HG02973 (cell line): Measurements from ENCODE around the gene PCAT7.

ENCODE experiments used
- ATAC-seq: cut with Tn5 transposase; IDR thresholded peaks from one replicate; pipeline ENCODE4 v1.9.1; 2021; ENCODE audit warnings: moderate library complexity; ENCODE audit not compliant: unreplicated experiment

PCAT7 gene

DNA sequence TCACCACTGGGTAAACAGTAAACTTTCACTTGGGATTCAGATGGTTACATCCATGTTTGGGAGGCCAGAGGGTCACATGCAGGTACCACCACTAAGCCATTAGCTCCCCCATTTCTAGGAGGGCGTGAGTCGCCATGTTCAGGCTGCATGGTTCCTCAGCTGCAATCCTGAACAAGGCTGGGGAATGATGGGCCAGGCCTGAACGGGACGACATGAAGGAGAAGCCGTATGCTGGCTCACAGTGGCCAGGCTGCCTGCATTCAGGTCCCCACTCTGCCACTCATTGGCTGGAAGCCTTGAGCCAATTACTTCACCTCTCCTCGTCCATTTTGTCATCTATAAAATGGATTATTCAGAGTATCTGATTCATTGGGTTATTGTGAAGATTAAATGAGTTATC lies 47.8 kb downstream of the PCAT7 start:
- ATAC-seq: no peak

- ATAC-seq: no peak
These were observed 48.6 kb downstream of the PCAT7 start for GRCh38 chr9:94603259-94604160.

DNA sequence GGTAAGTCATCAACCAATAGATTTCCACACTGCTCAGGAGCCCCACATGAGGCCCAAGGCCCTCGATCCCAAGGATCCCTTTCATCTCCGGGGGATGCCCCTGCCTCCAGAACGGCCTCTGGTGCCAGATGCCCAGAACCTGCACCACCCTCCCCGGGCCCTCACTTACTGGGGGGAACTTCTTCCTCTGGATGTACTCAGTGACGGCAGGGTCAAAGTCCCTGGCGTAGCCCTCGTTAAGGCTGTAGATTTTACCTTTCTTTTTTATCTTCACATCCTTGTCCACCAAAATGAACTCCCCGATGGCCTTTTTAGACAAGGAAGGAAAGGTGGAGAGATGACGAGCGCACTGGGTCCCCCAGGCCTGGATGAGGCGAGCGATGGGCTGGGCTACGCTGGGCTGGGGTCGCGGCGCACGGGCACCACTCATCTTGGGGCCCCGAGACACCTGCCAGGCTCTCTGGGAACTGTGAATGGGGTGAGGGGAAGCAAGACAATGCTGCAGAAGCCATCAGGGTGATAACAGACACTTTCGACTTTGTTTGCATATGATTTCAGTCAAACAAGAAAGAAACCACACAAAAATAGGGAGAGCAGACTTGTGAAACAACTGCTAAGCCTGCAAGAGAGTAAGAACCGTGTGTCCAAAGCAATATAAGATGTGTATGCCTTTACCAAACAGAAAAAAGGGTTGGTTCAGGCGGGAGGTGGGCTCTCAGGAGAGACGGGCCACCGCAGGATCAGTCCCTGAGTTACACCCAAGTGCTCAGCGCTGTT lies 52.0 kb downstream of the PCAT7 start:
- no peak for ATAC-seq

GRCh38 chr9:94607423-94607691 lies 52.5 kb downstream of the PCAT7 start:
- no peak for ATAC-seq

DNA sequence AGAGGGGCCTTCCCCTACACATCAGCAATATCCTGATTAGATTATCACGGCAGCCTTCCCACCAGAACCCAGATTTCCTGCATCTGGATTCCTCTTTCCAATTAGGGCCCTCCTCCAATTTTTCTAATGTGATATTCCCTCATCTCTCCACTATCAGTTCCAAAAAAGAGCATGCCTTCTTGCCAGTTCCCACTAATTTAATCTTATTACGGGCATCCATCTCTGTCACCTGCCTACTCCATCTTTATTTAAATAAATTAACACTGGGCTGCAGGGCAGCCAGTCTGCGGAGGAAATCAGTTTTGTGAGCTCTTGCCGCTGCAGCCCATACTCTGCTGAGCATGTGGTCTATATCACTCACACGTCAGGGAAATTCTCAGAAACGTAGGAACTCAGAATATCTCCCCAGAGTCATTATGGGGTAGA lies 55.3 kb downstream of the PCAT7 start:
- no peak for ATAC-seq

GRCh38 chr9:94611638-94612068 lies 56.8 kb downstream of the PCAT7 start:
- no peak for ATAC-seq

DNA sequence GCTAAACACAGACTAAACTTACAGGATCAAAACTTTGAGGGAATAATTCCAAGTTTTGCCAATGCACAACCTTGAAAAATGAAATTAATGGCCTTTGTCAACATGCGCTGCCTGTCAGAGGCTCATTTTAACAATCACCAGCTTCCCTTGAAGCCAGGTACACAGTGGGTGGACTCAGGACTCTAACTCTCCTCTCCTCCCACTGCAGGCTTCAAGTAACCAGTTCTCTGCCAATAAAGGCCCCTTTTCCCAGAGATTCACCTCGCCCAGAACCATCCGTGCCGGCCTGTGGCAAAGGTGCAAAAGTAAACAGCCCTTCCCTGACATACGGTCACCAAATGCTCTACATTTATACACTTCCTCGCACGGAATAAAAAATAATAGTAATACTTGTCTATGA lies 57.2 kb downstream of the PCAT7 start:
- ATAC-seq: no peak

GRCh38 chr9:94613003-94613402 lies 58.1 kb downstream of the PCAT7 start:
- ATAC-seq: no peak

DNA sequence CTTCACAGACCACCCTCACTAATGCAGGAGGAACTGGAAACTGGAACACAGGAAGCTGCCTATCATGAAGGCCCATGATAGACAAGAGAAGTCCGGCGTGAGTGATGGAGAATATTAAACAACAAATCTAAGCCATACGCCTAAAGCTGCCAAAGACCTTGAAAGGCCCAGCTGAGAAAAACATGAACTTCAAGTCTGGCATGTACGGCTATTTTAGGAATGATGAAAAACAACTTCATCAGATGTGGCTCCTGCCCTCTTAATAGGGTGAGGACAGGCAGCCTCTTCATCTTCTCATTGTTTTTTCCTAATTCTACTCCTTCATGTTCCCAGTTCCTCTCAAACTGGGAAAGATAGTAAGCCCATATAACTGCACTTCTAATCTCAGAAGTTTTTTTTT lies 64.1 kb downstream of the PCAT7 start:
- no peak for ATAC-seq
